DND-41 (cell line): ENCODE measurements around the gene AJAP1.

Experiments
- ATAC-seq: fragments of 200-7000 bp; cut with Tn5 transposase; 3 replicates; pipeline ENCODE4 v1.9.1; 2021; ENCODE audit warnings: low read depth; ENCODE audit not compliant: insufficient read depth
- DNase-seq: peaks from one replicate; pipeline ENCODE4 v3.0.0-alpha.2; 2020
- H2AFZ ChIP-seq: 2 replicates; pipeline ENCODE4 v1.6.0; 2012; ENCODE audit warnings: low read depth, low read length
- H3K27ac ChIP-seq: 2 replicates; pipeline ENCODE4 v1.5.1; 2012; ENCODE audit warnings: low read length, inconsistent platforms
- H3K27me3 ChIP-seq: fragments of 200-600 bp; sonication (generic); 2 replicates; pipeline ENCODE4 v1.6.0; 2012; ENCODE audit warnings: low read length, mild to moderate bottlenecking, inconsistent platforms; ENCODE audit not compliant: insufficient read depth, poor library complexity
- H3K36me3 ChIP-seq: 2 replicates; pipeline ENCODE4 v1.5.1; 2012; ENCODE audit warnings: low read length, inconsistent platforms; ENCODE audit not compliant: insufficient read depth
- H3K4me1 ChIP-seq: 2 replicates; pipeline ENCODE4 v1.5.1; 2012; ENCODE audit warnings: mild to moderate bottlenecking, low read length; ENCODE audit not compliant: insufficient read depth
- H3K4me2 ChIP-seq: 2 replicates; pipeline ENCODE4 v1.6.0; 2012; ENCODE audit warnings: mild to moderate bottlenecking, moderate library complexity, low read length, inconsistent platforms; ENCODE audit not compliant: insufficient read depth
- H3K4me3 ChIP-seq, 2 experiments: fragments of 200-600 bp in 1 of 2; shearing (Covaris generic) in 1 of 2; 2 replicates each; pipeline ENCODE4 v1.5.1; 2012 to 2016; ENCODE audit warnings: inconsistent platforms in 2 of 2, low read length in 2 of 2, mild to moderate bottlenecking in 2 of 2, low read depth in 1 of 2, moderate library complexity in 1 of 2
- H3K79me2 ChIP-seq: 2 replicates; pipeline ENCODE4 v1.6.0; 2012; ENCODE audit warnings: low read length, inconsistent platforms; ENCODE audit not compliant: insufficient read depth
- H3K9ac ChIP-seq: 2 replicates; pipeline ENCODE4 v1.6.0; 2012; ENCODE audit warnings: low read depth, mild to moderate bottlenecking, inconsistent platforms, low read length, moderate library complexity
- H3K9me3 ChIP-seq: 2 replicates; pipeline ENCODE4 v1.5.1; 2012; ENCODE audit warnings: low read length, moderate library complexity, mild to moderate bottlenecking, inconsistent platforms; ENCODE audit not compliant: insufficient read depth, severe bottlenecking
- H4K20me1 ChIP-seq: 2 replicates; pipeline ENCODE4 v1.6.0; 2012; ENCODE audit warnings: low read length; ENCODE audit not compliant: insufficient read depth
- CTCF ChIP-seq: IDR thresholded peaks from 2 replicates; pipeline ENCODE4 v1.5.1; 2012; ENCODE audit warnings: borderline replicate concordance, low read length, moderate library complexity, mild to moderate bottlenecking; ENCODE audit not compliant: poor library complexity, severe bottlenecking; ENCODE audit errors: extremely low read depth
- EZH2 ChIP-seq: IDR thresholded peaks from 3 replicates; pipeline ENCODE4 v1.6.1; 2012; ENCODE audit warnings: borderline replicate concordance, low read depth, mild to moderate bottlenecking, moderate library complexity, low read length, inconsistent platforms; ENCODE audit not compliant: severe bottlenecking

The AJAP1 gene

GRCh38 chr1:4691766-4692405, 37.5 kb downstream of the AJAP1 start:
- no peak overlapping the region for H3K27ac ChIP-seq
- H3K4me3 ChIP-seq = no peak overlapping the region
- no peak overlapping the region for H3K9ac ChIP-seq
- no peak overlapping the region for H3K4me2 ChIP-seq
- H4K20me1 ChIP-seq = no peaks in the 10 kb centered on the region
- H3K9me3 ChIP-seq = no peaks in the 10 kb centered on the region
- no peaks in the 10 kb centered on the region for H3K4me1 ChIP-seq
- no peak for TF ChIP-seq CTCF
- no peak for TF ChIP-seq EZH2
- no peaks in the 10 kb centered on the region for H3K36me3 ChIP-seq
- no peaks in the 10 kb centered on the region for H3K27me3 ChIP-seq
- ATAC-seq = no peak
- DNase-seq = no peak
- no peak overlapping the region for H2AFZ ChIP-seq
- no peaks in the 10 kb centered on the region for H3K79me2 ChIP-seq

GRCh38 chr1:4692437-4692836, 38.0 kb downstream of the AJAP1 start:
- Histone ChIP-seq H3K27ac (no peak overlapping the region), H2AFZ (no peak overlapping the region), H3K4me1 (no peaks in the 10 kb centered on the region), H4K20me1 (no peaks in the 10 kb centered on the region), H3K4me3 (no peak overlapping the region), H3K9me3 (no peaks in the 10 kb centered on the region), H3K9ac (no peak overlapping the region), H3K79me2 (no peaks in the 10 kb centered on the region), H3K4me2 (no peak overlapping the region), H3K27me3 (no peaks in the 10 kb centered on the region), H3K36me3 (no peaks in the 10 kb centered on the region)
- TF ChIP-seq CTCF (no peak), EZH2 (no peak)
- ATAC-seq = no peak
- DNase-seq = no peak

GRCh38 chr1:4693331-4693730, 38.9 kb downstream of the AJAP1 start:
- no peak overlapping the region for H3K9ac ChIP-seq
- H3K4me1 ChIP-seq = no peaks in the 10 kb centered on the region
- H2AFZ ChIP-seq = no peak overlapping the region
- no peaks in the 10 kb centered on the region for H3K36me3 ChIP-seq
- H3K4me2 ChIP-seq = no peak overlapping the region
- no peaks in the 10 kb centered on the region for H3K27me3 ChIP-seq
- DNase-seq = no peak
- no peaks in the 10 kb centered on the region for H3K9me3 ChIP-seq
- H3K27ac ChIP-seq = no peak overlapping the region
- no peaks in the 10 kb centered on the region for H4K20me1 ChIP-seq
- H3K4me3 ChIP-seq = no peak overlapping the region
- H3K79me2 ChIP-seq = no peaks in the 10 kb centered on the region
- TF ChIP-seq EZH2 (no peak), CTCF (no peak)
- no peak for ATAC-seq

GRCh38 chr1:4693891-4694290, 39.5 kb downstream of the AJAP1 start:
- Histone ChIP-seq H4K20me1 (no peaks in the 10 kb centered on the region), H3K4me3 (no peak overlapping the region), H3K9ac (no peak overlapping the region), H3K4me1 (no peaks in the 10 kb centered on the region), H3K27ac (no peak overlapping the region), H3K9me3 (no peaks in the 10 kb centered on the region), H3K79me2 (no peaks in the 10 kb centered on the region), H3K36me3 (no peaks in the 10 kb centered on the region), H3K4me2 (no peak overlapping the region), H2AFZ (no peak overlapping the region), H3K27me3 (no peaks in the 10 kb centered on the region)
- ATAC-seq = no peak
- TF ChIP-seq CTCF = no peak
- no peak for TF ChIP-seq EZH2
- DNase-seq = no peak
